HG03108 (cell line): ENCODE measurements around the gene HGF.
"Not testable (repeated sequence)": the region's sequence is repeated elsewhere in the genome, so short reads cannot be mapped to it uniquely, and the experiment has no call there.

ENCODE experiments used
- ATAC-seq: cut with Tn5 transposase; IDR thresholded peaks from one replicate; pipeline ENCODE4 v1.9.1; 2021; ENCODE audit warnings: moderate library complexity; ENCODE audit not compliant: unreplicated experiment

Gene HGF

DNA sequence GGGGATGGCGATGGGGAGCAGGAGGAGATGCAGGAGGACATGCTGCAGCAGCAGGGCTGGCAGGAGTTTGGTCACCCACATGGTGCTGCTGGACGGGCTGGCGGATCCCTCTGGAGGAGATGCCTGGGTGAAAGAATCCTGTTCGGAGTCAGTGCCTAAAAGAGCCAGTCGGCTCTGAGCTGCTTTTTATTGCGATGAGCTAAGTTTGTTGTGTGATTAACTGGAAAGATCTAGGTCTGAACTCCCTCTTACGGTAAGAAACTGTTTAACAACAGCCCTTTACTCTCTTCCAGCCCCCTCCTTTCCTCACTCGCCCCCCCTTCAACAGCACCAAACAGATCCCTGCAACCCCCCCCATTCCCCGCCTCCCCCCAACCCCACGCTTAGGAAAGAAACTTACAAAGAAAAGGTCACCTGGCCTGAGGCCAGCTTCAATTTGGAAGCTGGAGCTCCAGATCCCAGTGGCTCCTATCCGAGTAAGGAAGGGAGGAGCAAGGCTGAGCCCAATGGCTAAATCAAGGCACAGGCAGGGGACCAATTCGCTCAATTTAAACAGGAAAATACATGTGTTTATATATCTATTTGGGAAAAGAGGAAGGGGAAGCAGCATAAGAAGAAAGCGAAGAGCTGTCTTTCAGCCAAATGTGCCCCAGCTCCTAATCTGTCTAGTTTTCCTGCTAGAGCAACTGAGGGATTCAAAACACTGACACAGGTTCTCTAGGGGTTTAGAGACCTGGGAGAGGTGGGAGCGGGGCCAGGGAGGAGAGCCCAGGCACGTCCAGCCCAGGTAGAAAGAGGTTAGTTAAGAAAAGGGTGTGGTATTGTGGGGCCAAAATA is at the start of gene HGF:
Gene HGF (minus strand): TSS at position 157 of the 837 bp plus-strand sequence. CDS start 76 bp downstream, at position 81.
- ATAC-seq, result no peak

DNA sequence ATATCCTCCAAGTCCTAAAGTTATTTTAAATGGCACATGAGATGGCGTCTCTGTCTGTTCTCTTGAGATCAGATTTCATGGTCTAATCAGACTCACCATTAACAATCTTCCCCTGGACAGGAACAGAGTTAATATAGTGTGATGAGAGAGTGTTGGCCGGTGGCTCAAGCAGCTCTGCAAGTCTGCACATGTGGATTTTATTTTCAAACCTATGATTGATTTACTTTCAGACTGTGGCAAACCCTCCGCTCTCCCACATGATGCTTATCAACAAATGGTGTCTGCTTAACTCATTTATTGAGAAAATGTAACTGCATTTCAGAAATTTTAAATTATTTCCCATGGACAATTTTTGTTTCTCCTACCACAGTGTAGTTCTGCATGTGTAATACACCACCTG is 46.5 kb upstream of the HGF start:
- ATAC-seq, result no peak

DNA sequence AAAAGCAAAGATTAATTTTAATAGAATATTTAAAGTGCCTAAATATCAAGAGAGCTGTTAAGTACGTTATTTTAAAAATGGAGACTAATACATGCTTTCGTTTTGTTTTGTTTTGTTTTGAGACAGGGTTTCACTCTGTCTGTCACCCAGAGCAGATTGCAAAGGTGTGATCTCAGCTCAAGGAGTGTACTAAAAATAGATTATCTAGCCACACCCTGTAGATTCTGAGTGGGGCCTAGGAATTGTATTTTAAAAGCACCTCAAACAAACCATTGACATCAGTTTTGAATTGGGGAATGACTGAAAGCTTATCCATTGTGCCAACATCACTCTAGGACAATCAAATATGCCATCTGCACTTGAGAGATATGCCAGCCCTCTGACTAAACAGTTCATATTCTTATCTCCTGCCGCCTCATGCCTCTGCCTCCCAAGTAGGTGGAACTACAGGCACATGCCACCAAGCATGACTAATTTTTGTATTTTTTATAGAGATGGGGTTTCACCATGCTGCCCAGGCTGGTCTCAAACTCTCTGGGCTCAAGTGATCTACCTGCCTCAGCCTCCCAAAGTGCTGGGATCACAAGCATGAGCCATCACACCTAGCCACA is 43.1 kb upstream of the HGF start:
- peak; percentile 61 for ATAC-seq

DNA sequence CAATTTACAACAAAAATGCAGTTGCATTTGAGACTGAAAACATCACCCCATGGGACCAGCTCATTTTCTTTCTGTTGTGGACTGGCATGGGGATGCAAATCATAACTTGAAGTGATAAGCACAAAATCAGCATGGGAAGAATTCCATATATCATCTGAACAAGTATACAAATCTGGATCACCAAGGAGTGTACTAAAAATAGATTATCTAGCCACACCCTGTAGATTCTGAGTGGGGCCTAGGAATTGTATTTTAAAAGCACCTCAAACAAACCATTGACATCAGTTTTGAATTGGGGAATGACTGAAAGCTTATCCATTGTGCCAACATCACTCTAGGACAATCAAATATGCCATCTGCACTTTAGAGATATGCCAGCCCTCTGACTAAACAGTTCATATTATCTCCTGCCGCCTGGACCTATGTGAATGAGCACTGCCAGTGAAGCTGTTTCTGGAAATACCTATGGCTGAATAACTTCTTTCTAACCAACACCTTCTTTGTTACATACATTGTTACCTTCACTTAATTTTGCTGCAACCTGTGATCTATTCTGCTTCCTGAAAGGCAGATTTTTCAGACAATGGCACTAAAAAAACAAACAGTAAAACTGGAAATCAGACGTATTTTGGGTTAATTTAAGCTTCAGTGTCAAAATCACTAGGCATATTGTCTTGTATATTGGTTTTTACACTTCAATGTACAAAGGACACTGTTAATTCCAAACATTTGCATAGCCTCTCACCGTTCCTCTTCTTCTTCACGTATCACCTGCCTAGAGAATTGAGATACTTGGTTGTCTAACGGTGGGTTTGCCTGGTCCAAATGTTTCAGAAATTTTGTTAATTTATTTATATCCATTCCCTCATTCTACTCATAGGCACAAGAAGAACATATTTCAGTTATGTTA is 42.4 kb upstream of the HGF start:
- ATAC-seq, result no peak

DNA sequence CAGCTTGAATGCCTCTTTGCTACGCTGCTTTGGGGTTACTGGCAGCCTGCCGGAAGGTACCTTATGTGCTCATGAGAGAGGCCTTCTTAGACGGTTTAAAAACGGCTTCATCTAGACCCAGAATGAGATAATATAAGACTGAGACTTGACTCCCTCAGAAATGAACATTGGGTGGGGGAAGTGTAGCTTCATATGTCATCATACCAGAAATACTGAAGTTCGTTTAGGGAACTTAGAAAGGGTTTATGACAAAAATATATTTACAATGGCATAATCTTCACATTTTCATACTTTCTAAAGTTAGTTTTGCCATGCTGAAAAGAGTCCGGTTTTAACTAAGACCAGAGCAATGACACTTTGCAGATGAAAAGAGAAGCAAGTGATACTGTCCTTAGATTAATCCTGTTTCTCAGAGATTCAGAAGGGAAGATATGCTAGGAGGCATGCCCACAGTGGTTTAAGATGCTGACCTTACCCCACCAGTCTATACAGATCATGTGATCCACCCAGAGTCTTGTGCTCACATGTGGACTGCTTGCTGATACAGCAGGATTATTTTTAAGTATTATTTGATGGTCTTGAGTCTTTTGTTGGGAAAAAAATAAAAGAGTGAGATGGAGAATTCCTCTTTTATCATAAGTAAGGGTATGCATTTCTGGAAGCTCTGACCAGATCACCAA is 40.8 kb upstream of the HGF start:
- no peak for ATAC-seq

DNA sequence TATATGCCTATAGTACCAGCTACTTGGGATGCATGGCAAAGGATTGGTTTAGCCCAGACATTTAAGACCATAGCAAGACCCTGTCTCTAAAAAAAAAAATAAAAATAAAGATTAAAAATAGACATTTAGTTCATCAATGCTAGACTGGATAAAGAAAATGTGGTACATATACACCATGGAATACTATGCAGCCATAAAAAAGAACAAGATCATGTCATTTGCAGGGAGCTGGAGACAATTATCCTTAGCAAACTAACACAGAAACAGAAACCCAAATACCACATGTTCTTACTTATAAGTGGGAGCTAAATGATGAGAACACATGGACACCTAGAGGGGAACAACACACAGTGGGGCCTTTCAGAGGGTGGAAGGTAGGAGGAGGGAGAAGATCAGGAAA is 38.5 kb upstream of the HGF start:
- not testable (repeated sequence) for ATAC-seq

DNA sequence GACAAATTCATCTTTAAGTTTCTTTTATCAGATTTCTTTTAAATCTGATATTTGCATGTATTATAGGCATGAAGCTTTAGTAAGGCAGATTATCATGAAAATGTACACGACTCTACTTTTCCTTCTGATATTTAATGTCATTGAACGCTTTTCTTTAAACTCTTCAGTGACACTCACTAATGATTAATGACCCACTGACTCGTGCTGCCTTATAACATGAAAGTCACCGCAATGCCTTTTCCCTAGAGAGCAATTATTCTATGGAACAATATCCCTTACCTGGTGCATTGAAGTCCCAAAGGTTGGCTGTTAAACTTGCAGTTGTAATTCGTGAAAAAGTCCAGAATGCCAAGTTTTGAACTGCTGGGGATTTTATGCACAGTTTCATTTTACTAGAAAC is 33.4 kb upstream of the HGF start:
- no peak for ATAC-seq

DNA sequence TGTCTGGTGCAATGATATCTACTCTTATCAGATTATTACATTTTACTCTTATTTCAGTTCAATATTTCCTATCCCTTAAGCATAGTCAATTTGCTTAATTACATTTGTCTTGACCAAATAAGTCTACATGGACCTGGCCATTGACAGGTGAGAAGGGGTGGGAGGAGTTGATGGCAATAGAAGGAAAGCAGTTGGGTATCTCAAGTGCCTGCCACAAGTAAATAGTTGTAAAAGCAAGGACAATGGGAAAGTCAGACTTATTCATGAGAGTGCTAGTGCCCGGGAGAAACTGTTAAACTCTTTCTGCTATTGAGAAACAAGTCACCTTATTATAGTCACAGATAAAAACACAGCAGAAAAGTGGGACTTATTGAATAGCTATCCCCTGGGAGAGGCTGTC is 32.4 kb upstream of the HGF start:
- no peak for ATAC-seq

DNA sequence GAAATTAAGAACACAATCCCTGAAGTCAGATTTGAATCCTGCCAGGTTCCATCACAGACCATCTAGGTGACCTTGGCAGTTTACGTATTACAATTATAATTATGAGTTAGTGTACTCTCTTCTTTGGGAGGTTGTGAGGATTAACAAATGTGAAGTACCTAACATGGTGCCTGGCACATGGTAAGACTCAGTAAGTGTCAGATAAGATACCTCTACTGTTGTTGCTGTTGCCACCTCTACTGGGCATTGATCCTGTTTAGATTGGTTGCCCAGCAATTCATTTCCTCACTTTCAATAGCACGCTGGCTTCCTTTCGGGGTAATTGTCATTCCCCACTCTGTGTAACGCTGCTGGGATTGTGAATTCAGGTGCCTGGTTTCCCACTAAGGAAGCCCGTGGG is 31.7 kb upstream of the HGF start:
- no peak for ATAC-seq

DNA sequence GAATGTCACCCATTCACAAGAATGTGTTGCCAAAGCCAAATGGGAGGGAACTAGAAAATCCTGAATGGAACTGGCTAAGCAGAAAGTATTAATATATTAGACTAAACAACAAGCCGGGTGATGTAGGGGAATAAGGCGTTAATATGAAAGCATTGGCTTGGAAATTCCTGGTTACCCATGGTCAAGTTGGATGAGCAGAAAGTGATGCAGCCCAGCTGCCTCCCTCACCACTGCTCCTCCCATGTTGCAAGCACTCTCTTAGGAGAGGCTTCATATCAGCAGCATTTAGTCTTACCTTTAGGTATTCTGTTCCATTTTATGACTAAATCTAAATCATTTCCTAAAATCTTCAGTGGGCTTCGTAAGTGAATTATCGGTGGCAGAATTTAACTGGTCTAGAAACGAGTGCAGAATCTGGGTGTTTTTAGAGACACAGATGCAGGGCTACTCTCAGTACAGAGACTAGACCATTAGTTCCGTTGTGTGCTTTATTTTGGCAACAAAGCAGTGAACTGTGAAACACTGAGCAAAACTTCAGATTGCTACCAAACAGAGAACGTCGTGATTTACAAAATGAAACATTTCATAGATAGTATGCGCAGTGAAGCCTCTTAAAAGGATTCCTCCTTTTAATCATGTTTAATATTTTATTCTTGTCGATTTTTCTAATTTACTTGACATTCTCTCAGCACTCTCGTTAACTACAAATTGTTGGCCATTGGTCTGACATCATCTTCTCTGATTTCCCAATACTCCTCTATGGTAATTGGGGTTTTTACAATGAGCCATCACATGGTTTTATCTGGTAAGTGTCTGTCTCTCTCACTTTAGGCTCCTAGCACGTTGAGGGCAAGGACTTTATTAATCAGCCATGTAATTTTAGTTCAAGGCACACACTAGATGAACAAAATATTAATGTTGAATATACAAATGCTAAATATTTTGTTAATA is 22.0 kb upstream of the HGF start:
- no peak for ATAC-seq

DNA sequence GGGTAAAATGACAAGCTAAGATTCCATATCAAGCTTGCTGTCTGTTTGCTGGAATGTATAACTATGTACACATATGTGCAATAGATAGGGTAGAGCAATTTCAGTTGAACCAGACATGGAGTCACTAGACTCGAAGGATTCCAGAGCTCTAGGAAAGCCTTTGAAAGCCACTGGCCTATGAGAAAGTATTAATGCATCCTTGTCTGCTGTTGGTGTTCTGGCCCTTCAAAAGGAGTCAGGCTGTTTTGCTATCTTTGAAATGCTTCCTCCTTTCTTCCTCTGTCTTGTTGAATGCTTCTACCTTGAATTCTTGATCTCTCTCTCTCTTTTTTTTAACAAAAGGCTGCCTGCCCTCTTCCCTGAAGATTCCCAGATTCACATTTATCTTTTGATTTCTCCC is 20.8 kb upstream of the HGF start:
- ATAC-seq, result no peak

DNA sequence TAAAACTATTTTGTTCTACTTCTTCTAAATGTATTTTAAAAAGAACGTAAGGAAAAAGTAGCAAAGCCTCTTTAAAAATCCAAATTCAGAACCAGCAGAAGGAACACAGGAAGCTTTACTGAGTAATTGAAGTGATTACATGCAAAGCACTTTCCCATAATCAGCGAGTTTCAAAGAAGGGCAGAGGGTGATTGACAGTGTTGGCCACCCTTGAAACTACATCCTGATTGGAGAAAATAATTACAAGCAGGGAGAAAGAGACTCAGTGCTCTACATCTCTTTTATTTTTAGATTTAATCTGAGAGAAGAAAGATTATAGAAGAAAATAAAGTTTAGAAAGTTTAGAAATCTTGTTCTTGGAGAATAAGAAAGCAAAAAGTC is 20.3 kb upstream of the HGF start:
- ATAC-seq, result no peak

DNA sequence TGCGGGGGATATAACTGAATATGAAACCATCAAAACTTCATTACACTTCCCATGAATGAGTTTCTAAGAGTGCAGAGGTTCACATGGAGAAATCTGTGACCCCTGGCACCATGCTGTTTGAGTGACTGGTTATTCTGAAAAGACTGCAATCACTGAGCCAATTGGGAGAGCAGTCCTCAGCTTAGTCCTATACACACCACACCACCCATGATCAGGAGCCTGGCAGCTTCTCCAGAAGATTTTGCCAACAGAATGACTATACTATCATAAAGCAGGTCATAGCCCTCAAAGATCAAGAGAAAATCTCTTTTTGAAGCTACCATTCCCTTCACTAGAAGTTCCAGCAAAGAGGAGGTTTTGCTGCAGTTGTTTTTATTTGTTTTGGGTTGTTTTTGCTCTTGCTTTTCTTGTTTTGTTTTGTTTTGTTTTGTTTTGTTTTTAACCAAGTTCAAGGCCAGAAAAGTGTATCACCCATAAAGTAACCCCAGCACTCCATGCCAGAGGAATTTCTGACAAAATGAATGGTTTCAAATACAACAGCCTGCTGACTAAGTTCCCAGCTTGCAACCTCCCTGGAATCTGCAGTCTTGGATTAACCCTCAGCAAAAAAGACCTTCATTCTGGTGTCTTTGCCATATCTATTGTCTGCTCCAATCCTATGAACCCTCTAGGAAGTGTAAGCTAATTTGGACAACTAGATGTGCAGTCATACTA is 19.7 kb upstream of the HGF start:
- no peak for ATAC-seq

DNA sequence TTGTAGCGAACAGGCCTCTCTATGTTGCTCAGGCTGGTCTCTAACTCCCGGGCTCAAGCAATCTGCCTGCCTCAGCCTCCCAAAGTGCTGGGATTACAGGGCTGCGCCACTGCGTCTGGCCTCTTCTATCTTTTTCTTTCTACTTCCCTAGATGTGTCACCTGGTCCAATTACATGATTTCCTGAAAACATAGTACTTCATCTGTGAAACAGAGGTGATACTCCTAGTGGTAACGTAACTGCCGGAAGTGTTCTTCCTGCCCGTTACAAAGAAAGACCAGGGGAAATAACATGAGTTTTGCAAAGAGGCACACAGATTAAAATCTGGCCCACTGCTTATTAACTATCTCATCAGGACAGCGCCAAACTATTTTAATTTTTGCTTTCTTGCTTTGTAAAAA is 18.4 kb upstream of the HGF start:
- ATAC-seq, result no peak

DNA sequence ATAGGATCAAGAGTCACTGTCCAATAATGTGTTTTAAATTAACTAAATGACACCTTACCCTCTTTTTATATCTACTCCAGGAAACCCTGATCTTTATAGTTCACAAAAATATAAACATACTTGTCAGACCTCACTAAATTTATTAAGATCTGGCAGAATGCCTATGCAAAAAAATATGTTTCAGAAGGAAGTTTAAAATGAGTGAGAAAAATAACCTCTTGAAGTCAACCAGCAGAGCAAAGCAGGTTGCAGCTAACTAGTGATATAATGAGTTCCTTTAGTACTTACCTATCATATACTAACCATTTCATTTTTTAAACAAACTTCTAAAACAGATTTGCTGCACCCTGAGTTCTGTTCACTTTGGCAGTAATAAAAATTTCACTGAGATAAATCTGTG is 14.0 kb upstream of the HGF start:
- no peak for ATAC-seq

DNA sequence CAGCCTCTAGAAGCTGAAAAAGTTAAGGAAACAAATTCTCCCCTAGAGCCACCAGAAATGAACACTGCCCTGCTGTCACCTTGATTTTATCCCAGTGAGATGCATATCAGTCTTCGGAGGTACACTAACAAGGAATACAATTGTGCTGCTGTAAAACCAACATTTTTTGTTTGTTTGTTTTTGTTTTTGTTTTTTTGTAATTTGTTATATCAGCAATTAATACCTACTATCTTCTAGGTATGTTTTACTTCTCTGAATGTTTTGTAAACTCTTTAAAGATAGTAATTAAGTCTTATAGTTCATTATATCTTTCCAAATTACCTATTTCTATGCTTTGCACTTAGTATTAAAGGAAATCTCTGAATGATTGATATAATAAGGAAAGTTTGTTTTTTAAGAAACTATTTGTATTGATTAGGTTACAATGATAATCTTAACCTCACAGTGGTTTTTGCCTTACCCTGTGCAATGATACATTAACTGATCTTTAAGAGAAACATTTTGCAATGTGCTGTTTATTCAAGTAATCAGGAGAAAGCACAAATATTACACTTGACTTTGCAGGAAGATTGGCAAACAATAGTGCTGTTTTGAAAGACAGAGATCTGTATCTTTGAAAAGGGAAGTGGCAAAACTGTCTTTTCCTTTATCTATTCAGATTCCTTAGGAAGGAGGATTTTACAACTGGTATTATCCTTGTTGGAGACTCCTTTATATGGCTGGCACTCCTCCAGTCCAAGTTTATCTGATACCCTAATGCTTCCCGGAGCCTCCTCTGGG is 11.3 kb upstream of the HGF start:
- ATAC-seq, result no peak

DNA sequence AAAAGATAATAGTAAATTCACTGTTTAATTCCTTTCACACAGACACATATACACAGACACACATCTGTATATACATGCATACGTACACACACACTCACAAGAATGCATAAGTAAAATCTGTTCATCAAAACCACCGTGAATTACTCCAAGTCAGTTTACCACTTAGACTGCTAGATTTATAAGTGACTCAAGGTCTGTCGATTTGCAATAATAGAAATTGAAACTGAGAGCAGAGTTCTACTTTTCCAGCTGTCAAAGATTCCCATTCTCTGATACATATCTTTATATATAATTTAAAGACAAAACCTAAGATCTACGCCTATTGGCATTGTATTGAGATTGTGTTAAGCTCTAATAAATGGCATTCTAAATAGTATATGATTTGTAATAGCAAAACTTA is 9.9 kb upstream of the HGF start:
- ATAC-seq, result no peak

DNA sequence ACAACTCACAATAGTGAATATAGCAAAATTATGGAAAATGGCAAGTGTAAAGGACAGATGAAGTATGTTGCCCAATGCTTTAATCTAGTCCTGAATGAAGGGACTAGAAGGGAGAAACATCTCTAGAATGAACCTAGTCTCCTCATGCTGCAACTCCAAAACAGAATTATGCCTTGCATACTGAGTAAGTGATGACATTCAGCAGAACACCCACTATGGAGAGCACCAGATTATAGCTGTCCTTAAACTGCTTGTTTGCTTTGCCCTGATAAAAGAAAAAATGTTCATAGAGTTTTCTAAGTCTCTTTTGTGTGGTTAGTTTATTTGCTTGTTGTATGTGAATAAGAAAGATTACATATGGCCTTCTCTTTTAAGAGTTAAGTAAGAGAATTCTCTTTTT is 7.8 kb upstream of the HGF start:
- ATAC-seq, result no peak
